Mesenchymal stem cell (in vitro differentiated cells and primary cell): Measurements from ENCODE around the gene USP6NL.

Source experiments
- DNase-seq: peaks from one replicate; pipeline ENCODE4 v3.0.0-alpha.2; 2013
- H2AFZ ChIP-seq: one replicate; pipeline ENCODE4 v1.6.1; 2013; ENCODE audit warnings: low read depth, mild to moderate bottlenecking, control low read depth, inconsistent platforms, low read length, moderate library complexity
- H2AK5ac ChIP-seq: 2 replicates; pipeline ENCODE4 v1.6.1; 2013; ENCODE audit warnings: low read length, moderate library complexity, mild to moderate bottlenecking, inconsistent platforms; ENCODE audit not compliant: severe bottlenecking
- H2BK120ac ChIP-seq: one replicate; pipeline ENCODE4 v1.6.1; 2013; ENCODE audit warnings: low read depth, mild to moderate bottlenecking, inconsistent platforms, low read length, moderate library complexity
- H2BK12ac ChIP-seq, 2 experiments: one replicate each; pipeline ENCODE4 v1.6.1; 2013; ENCODE audit warnings: inconsistent platforms in 2 of 2, low read length in 2 of 2, mild to moderate bottlenecking in 2 of 2, moderate library complexity in 2 of 2, control low read depth in 1 of 2
- H2BK15ac ChIP-seq: one replicate; pipeline ENCODE4 v1.6.1; 2013; ENCODE audit warnings: mild to moderate bottlenecking, low read depth, inconsistent platforms; ENCODE audit not compliant: poor library complexity, severe bottlenecking
- H2BK5ac ChIP-seq: 2 replicates; pipeline ENCODE4 v1.6.1; 2013; ENCODE audit warnings: low read depth, mild to moderate bottlenecking, low read length, control low read depth, inconsistent platforms; ENCODE audit not compliant: poor library complexity, severe bottlenecking
- H3K14ac ChIP-seq, 2 experiments: one replicate each; pipeline ENCODE4 v1.6.1; 2013; ENCODE audit warnings: inconsistent platforms in 2 of 2, low read length in 2 of 2, control low read depth in 1 of 2, mild to moderate bottlenecking in 1 of 2, moderate library complexity in 1 of 2
- H3K18ac ChIP-seq, 2 experiments: one replicate each; pipeline ENCODE4 v1.6.1; 2013; ENCODE audit warnings: inconsistent platforms in 2 of 2, low read length in 2 of 2, control low read depth in 1 of 2, low read depth in 1 of 2, mild to moderate bottlenecking in 1 of 2
- H3K23ac ChIP-seq, 2 experiments: one replicate each; pipeline ENCODE4 v1.6.1; 2013; ENCODE audit warnings: inconsistent platforms in 2 of 2, low read length in 2 of 2, mild to moderate bottlenecking in 2 of 2, moderate library complexity in 2 of 2, control low read depth in 1 of 2
- H3K27ac ChIP-seq: 2 replicates; pipeline ENCODE4 v1.5.1; 2013; ENCODE audit warnings: mild to moderate bottlenecking, moderate library complexity, low read length, control low read depth, inconsistent platforms; ENCODE audit not compliant: poor library complexity, severe bottlenecking
- H3K27me3 ChIP-seq, 2 experiments: 2 replicates each; pipeline versions ENCODE4 v1.6.1 to v1.7.0; 2013; ENCODE audit warnings: low read length in 2 of 2, mild to moderate bottlenecking in 2 of 2, moderate library complexity in 2 of 2, control low read depth in 1 of 2, inconsistent platforms in 1 of 2; ENCODE audit not compliant: control insufficient read depth in 1 of 2, insufficient read depth in 1 of 2
- H3K36me3 ChIP-seq, 2 experiments: 2 replicates each; pipeline versions ENCODE4 v1.6.1 to v1.7.0; 2013; ENCODE audit warnings: low read length in 2 of 2, control low read depth in 1 of 2, inconsistent platforms in 1 of 2, low read depth in 1 of 2, mild to moderate bottlenecking in 1 of 2; ENCODE audit not compliant: insufficient read depth in 2 of 2, control insufficient read depth in 1 of 2
- H3K4ac ChIP-seq, 2 experiments: one replicate each; pipeline ENCODE4 v1.6.1; 2013; ENCODE audit warnings: inconsistent platforms in 2 of 2, low read length in 2 of 2, mild to moderate bottlenecking in 2 of 2, moderate library complexity in 2 of 2, control low read depth in 1 of 2, low read depth in 1 of 2
- H3K4me1 ChIP-seq: 2 replicates; pipeline ENCODE4 v1.6.1; 2013; ENCODE audit warnings: low read depth, low read length, control low read depth; ENCODE audit not compliant: control insufficient read depth, insufficient read depth
- H3K4me2 ChIP-seq: 2 replicates; pipeline ENCODE4 v1.6.1; 2013; ENCODE audit warnings: low read length, mild to moderate bottlenecking, inconsistent platforms; ENCODE audit not compliant: poor library complexity, severe bottlenecking
- H3K4me3 ChIP-seq, 2 experiments: 2 replicates each; pipeline versions ENCODE4 v1.5.1 to v1.7.0; 2013; ENCODE audit warnings: low read length in 2 of 2, mild to moderate bottlenecking in 2 of 2, control low read depth in 1 of 2, low read depth in 1 of 2; ENCODE audit not compliant: insufficient read depth in 1 of 2
- H3K79me1 ChIP-seq: replicated peaks from 2 replicates; pipeline ENCODE4 v1.6.1; 2013; ENCODE audit warnings: mild to moderate bottlenecking, control low read depth, low read length, inconsistent platforms; ENCODE audit not compliant: poor library complexity, severe bottlenecking
- H3K9ac ChIP-seq: 2 replicates; pipeline ENCODE4 v1.7.0; 2013; ENCODE audit warnings: mild to moderate bottlenecking, low read length, moderate library complexity
- H3K9me3 ChIP-seq: 2 replicates; pipeline ENCODE4 v1.7.0; 2013; ENCODE audit warnings: mild to moderate bottlenecking, low read length; ENCODE audit not compliant: control insufficient read depth
- H4K8ac ChIP-seq: one replicate; pipeline ENCODE4 v1.6.1; 2013; ENCODE audit warnings: inconsistent platforms, mild to moderate bottlenecking, low read length, moderate library complexity
- H4K91ac ChIP-seq: one replicate; pipeline ENCODE4 v1.6.1; 2013; ENCODE audit warnings: mild to moderate bottlenecking, low read length, inconsistent platforms
- WGBS: methylation state at CpG from one replicate; pipeline ENCODE4 v1.1.7; 2013; ENCODE audit warnings: mixed read lengths; 5-methylcytosine and 5-hydroxymethylcytosine counted together

The USP6NL gene

GRCh38 chr10:11415095-11415494 is 196.4 kb downstream of the USP6NL start:
- H3K9ac ChIP-seq = no peak overlapping the region
- 84% methylated on average over 4 of the region's 5 CpGs for WGBS

GRCh38 chr10:11414314-11415038 is 197.0 kb downstream of the USP6NL start:
- no peaks in the 10 kb centered on the region for H3K79me1 ChIP-seq
- H2BK15ac ChIP-seq = no peak overlapping the region
- H3K14ac ChIP-seq = no peak overlapping the region
- no peak overlapping the region for H2BK120ac ChIP-seq
- H3K4me1 ChIP-seq = no peaks in the 10 kb centered on the region
- peaks cover 13 to 15% of the 10 kb centered on the region in 2 experiments for H3K27me3 ChIP-seq
- H3K27ac ChIP-seq = no peak overlapping the region
- H3K36me3 ChIP-seq = no peaks in the 10 kb centered on the region
- DNase-seq = no peak
- H2AFZ ChIP-seq = no peak overlapping the region
- no peak overlapping the region for H3K23ac ChIP-seq
- peaks cover 13% of the 10 kb centered on the region for H3K9me3 ChIP-seq
- H2AK5ac ChIP-seq = no peak overlapping the region
- H3K4ac ChIP-seq = no peak overlapping the region
- no peak overlapping the region for H3K18ac ChIP-seq
- H3K9ac ChIP-seq = no peak overlapping the region
- H4K8ac ChIP-seq = no peak overlapping the region
- H3K4me3 ChIP-seq = no peak overlapping the region
- no peak overlapping the region for H3K4me2 ChIP-seq
- no peak overlapping the region for H2BK5ac ChIP-seq
- 75% methylated on average over 7 of the region's 7 CpGs for WGBS
- H2BK12ac ChIP-seq = no peak overlapping the region
- H4K91ac ChIP-seq = no peak overlapping the region

More at GRCh38 chr10:11415095-11415494, 196.4 kb downstream of the USP6NL start:
- Histone ChIP-seq H3K4me1 (no peaks in the 10 kb centered on the region), H4K91ac (no peak overlapping the region), H2BK5ac (no peak overlapping the region), H2BK120ac (no peak overlapping the region), H2AK5ac (no peak overlapping the region), H3K4me2 (no peak overlapping the region), H3K79me1 (no peaks in the 10 kb centered on the region), H2BK12ac (no peak overlapping the region), H3K9me3 (peaks cover 18% of the 10 kb centered on the region), H2BK15ac (no peak overlapping the region), H4K8ac (no peak overlapping the region), H2AFZ (no peak overlapping the region), H3K18ac (no peak overlapping the region), H3K14ac (peak overlapping the region in 1 of 2 experiments; percentile 65), H3K4ac (no peak overlapping the region), H3K27me3 (peaks cover 10 to 15% of the 10 kb centered on the region in 2 experiments), H3K23ac (no peak overlapping the region), H3K4me3 (no peak overlapping the region), H3K36me3 (no peaks in the 10 kb centered on the region), H3K27ac (no peak overlapping the region)
- no peak for DNase-seq

GRCh38 chr10:11411926-11412545 is 199.4 kb downstream of the USP6NL start:
- no peak overlapping the region for H4K8ac ChIP-seq
- no peaks in the 10 kb centered on the region for H3K79me1 ChIP-seq
- H2BK5ac ChIP-seq = no peak overlapping the region
- peaks cover 8% of the 10 kb centered on the region for H3K9me3 ChIP-seq
- H3K9ac ChIP-seq = no peak overlapping the region
- H3K23ac ChIP-seq = no peak overlapping the region
- H3K4me2 ChIP-seq = no peak overlapping the region
- H3K4me1 ChIP-seq = no peaks in the 10 kb centered on the region
- H3K27me3 ChIP-seq = peaks cover 19 to 32% of the 10 kb centered on the region in 2 experiments
- no peak overlapping the region for H2AK5ac ChIP-seq
- H2BK120ac ChIP-seq = no peak overlapping the region
- no peak overlapping the region for H2AFZ ChIP-seq
- no peak overlapping the region for H3K4me3 ChIP-seq
- no peak overlapping the region for H2BK15ac ChIP-seq
- no peak overlapping the region for H3K18ac ChIP-seq
- H2BK12ac ChIP-seq = no peak overlapping the region
- H3K36me3 ChIP-seq = no peaks in the 10 kb centered on the region
- no peak overlapping the region for H4K91ac ChIP-seq
- WGBS = 71% methylated on average over 2 of the region's 2 CpGs
- no peak overlapping the region for H3K4ac ChIP-seq
- DNase-seq = no peak
- H3K27ac ChIP-seq = no peak overlapping the region
- H3K14ac ChIP-seq = no peak overlapping the region

GRCh38 chr10:11409357-11409756 is 202.1 kb downstream of the USP6NL start:
- Histone ChIP-seq H3K18ac (no peak overlapping the region), H4K8ac (no peak overlapping the region), H3K4me3 (no peak overlapping the region), H2BK12ac (no peak overlapping the region), H3K79me1 (no peaks in the 10 kb centered on the region), H3K9me3 (peaks cover 8% of the 10 kb centered on the region), H3K27me3 (peaks cover 9 to 29% of the 10 kb centered on the region in 2 experiments), H3K4me1 (no peaks in the 10 kb centered on the region), H2BK15ac (no peak overlapping the region), H3K9ac (no peak overlapping the region), H3K27ac (no peak overlapping the region), H3K36me3 (no peaks in the 10 kb centered on the region), H2BK5ac (no peak overlapping the region), H4K91ac (no peak overlapping the region), H3K14ac (no peak overlapping the region), H3K4me2 (no peak overlapping the region), H2AK5ac (no peak overlapping the region), H2AFZ (no peak overlapping the region), H3K4ac (no peak overlapping the region), H3K23ac (no peak overlapping the region), H2BK120ac (no peak overlapping the region)
- no peak for DNase-seq
- 64% methylated on average over 10 of the region's 11 CpGs for WGBS
